Cerebellar nuclear complex (tissue), 1 donor: ENCODE results near the gene INAFM2.

Source experiments
- DNase-seq, 2 experiments: peaks; one replicate each; lab custom pipeline; 2025; lab: John Stamatoyannopoulos, UW

Gene INAFM2

DNA sequence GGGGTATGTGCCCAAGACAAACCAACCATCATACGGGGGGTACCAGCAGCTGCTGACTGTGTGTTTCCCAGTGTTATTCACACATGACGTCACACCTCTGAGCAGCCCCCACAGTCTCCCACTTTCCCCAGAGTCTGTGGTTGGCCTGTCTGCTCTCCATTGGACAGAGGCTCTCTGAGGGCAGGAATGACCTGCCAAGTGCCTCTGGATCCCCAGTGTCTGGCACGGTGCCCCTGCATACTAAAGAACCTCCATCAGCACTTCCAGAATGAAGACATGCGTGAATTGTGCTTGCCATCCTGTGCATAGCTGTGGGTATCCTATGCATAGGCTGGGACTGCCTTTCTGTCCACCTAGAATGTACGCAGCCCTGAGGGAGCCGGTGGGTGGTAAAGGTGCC is 20.7 kb downstream of the INAFM2 start:
- DNase-seq: no peak

DNA sequence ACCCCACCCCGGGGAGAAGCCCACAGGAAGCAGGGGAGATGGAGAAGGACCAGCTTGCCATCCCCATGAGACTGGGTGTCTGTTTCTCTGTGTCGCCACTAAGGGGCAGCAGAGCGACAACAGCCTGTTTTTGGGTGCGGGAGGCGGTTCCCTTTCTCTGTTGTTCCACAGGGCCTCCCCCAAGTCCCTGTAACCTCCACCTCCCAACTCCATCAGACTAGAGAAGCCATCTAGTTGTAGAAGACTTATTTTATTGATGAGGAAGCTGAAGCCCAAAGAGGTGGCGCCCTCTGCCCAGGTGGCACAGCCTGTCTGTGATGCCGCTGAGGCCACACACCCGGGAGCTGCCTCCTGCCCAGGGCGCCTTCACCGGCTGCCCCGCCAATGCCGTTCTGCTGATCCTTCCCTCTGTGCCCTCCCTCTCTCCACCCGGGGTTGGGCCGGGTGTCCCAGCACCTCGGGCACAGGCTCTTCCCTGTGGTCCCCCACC is 21.2 kb downstream of the INAFM2 start:
- DNase-seq: peak; percentile 47 to 72

DNA sequence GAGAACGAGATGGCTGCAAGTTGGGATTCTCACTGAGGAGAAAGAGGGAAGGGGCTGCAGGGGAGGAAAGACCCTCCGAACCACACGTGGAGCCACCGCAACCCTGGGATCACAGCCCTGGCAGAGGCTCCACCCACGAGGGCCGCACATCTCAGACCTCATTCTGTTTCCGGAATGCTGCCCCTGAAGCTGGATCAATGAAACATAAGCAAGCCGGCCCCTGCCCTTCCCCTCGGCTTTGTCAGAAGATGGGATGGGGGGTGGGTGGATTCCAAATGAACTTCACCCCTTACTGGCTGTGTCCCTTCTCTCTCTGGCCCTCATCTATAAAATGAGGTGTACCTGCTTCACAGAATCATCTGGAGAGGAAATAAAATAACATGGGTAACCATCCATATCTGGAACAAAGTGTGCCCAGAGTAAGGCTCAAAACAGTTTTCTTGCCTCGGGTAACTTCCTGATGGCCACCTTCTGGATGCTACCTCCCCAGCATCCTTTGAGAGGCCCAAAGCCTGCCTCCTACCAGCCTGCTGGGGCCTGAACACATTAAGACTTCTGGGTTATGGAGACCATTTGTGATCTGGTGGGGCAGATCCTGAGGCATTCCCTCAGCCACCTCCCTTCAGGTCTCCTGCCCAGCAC is 21.9 kb downstream of the INAFM2 start:
- no peak for DNase-seq

DNA sequence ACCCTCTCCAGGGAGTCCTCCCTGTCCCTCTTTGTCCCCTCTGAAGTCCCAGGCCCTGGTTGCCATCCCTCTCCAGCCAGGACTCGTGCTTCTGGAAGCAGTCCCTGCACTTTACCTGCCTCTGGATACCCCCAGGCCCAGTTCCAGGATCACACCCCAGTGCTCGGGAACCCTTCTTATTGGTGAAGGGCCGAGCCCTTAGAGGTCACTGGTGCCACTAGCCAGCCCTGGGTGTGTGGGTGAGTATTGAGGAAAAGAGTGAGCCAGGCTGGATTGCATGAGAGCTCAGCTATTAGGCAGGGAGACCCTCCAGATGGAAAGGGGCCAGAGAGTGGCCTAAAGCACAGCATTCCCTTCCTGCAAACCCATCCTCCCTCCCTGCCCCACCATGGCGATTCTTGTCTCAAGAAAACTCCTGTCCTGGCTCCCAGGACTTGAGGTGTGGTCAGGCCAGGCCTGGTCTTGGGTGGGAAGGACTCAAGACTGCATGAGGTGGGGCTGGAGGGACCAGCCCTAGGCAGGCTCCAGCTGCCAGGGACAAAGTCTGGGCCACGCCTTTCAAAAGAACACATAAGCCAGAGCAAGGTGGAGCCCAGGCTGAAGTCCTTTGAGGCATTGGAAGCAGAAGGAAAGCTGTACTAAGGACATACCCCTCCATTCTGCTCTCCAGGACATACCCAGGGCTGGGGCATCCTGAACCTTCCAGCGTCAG is 22.5 kb downstream of the INAFM2 start:
- no peak for DNase-seq

DNA sequence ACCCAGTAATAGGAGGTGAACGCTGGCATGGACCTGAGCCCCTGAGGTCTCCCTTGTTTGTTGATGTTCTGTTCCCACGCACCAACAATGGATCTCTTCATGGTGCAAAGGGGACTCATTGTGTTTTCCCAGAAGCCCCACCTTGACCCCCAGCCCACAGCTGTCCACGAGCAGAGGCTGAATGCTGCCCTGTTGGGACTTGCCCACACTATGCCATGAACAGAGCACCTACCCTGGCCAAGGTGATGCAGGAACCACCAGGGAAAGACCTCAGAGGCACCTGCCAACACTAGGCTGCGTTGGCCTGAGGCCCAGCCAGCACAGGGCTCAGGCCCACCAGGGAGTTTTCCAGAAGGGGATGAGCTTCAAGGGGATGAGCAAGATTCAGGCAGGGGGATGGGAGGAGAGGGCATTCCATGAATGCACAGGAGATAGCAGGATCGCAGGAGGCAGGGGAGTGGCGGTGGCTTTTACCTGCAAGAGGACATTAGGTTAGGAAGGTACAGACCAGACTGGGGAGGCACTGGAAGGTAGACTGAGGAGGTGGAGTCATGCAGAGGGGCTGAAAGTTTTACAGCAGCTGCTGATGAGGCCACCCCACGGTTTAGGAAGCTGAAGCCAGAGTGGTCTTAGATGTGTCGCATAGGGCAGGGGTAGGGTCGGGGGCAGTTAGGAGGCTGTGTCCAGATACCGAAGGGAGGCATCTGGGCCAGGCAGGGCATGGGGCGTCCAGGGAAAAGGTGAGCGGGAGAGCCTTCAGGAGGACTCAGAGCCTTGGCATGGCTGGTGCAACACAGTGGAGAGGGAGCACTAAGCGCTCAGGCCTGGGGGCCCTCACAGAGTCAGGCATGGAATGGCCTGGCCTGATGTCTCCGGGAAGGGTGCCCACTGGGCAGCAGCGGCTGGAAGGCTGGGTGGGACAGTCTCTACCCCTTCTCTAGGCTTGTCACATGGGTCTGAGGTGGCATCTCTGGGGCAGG is 23.4 kb downstream of the INAFM2 start:
- DNase-seq: no peak

DNA sequence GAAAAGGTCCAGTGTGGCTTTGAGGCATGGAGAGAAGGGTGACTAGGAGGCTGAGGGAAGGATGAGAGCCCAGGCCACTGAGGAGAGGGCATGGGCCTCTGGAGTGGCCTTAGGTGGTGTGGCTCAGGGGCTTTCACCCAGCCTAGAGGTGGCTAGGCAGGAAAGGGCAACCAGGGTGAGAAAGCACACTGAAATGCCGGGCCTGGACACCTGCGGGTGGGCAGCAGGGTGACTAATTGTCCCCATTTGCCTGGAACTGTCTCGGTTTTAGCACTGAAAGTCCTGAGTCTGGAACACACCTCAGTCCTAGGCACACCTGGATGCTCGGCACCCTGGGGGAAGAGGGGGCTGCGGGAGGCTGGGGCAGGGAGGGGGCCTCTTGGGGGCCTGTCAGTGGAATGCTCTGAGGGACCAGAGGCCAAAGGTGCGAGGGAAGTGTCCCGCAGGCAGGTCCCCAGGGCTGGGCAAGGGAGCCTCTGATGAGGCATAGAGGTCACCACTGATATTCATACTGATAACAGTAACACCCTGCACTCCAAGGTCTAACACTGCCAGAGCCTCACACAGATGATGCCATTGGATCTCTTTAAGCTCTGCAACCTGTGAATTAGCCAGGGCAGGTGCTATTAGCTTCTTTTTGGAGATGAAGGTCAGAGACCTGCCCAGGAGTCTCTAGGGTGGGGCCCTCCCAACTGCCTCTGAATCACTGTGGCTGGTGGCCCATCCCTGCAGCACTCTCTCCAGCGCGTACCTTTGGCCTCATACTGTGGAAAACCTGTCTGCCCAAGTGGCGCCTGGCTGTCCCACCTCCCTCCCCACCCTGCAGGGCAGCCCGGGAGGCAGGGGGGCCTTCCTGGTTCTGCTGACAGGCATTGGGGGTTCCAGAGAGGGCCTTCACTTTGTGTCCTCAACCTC is 24.3 kb downstream of the INAFM2 start:
- no peak for DNase-seq

DNA sequence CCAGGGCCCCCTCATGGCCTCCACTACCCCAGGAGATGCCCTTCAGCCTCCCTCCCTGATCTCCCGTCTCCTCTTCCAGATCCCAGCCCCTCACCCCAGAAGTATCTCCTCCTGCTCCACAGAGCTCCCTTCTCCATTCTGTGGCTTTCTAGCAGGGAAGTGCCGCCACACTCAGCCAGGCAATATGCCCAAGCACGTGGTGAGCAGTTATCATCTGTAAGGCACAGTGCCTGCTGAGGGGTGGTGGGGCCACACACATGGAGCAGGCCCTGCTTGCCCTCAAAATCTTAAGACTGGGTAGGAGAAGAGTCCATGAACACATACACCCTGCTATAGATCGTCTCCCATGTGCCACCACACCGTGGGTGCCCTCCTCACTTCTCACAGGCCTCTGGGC is 25.0 kb downstream of the INAFM2 start:
- DNase-seq: no peak

DNA sequence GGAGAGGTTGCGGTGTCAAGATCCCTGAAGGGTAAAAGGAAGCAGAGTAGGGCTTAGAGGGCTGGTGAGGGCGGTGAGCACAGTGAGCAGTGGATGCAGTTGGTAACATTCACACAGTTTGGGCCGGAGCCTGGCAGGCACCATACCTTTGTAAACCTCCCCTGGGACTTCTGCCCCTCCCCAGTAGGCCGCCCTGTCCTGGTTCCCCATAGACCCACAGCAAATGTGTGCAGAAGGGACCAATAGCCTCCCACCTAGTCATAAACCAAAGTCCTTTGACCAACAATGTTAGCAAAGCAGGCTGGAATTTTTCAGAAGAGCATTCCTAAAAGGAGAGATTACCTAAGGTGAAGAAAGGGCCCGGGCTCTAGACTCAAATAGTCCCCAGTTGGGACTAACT is 25.7 kb downstream of the INAFM2 start:
- DNase-seq: no peak

DNA sequence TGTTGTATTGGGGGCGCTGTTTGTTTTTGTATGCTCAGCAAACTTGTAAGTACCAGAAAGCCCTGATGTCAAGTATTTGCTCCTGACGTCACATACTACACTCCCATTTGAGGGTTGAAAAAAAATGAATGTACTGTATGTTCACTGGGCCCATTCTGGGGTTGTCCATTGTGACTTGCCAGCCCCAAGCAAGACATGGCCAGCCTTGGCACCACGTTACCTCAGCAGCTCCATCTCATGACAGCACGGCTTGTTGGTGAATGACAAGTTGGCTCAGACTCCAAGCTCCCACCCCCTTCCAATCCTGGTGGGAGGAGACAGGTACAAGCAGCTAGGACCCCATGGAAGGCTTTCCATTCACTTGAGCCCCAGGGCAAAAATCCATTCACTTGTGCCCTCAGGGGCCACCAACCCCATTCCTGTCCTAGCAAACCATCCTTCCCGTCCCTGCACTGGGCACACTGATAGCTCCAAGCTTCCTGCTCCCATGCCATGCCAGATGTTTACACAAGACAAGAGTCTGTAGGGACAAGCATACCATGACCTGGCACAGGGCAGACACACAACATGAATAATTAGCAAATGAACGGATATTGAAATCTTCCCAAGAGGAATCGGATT is 28.9 kb downstream of the INAFM2 start:
- no peak for DNase-seq

DNA sequence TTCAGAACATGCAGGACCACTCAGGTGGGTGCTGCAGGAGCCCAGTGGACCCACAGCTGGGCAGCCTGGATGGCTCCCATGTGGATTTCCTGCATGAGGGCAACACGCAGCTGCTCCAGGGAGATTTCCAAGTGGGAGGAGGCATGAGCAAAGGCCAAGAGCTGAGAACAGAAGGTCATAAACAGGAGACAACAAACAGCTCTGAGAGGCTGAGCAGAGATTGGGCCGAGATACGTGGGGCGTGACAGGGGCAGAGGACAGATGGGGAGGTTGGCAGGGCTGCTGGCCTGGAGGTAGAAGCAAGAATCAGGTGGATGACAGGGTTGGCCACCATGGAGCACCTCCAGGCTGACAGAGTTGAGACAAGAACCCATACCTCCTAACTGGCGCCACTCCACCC is 30.2 kb downstream of the INAFM2 start:
- peak; percentile 31 to 47 for DNase-seq

DNA sequence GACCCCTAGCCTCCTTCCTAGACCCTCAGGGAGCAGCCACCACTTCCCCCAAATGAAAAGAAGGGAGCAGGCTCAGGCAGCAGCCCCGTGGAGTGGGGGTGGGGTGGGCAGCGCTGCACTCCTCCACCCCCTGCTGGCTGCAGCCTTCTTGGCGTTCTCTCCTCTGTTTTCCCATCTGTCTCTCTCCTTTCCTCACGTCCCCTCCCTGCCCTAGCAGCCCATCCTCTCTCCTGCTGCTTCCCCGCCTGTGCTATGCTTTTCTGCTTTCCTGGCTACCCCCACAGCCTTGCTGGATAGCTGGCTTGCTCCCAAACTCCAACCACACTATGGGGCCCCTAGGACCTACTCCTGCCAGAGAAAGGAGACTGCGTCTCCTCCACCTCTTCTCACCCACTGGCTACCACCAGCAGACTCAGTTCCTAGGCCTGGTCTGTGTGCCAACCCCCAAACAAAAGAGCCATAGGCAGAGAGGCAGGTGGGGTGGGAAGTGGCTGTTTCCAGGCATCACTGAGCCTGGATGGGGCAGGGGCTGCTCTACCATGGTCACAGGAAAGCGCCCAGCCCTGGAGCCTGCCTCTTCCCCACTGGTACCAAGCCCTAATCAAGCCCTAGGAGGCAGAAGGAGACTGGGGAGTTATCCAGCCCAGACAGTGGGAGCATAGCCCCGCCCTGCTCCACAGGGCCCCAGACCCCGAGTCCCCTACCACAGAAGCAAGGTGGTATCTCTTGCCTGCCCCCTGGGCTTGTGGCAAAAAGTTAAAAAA is 31.1 kb downstream of the INAFM2 start:
- DNase-seq: peak; percentile 66 to 85

DNA sequence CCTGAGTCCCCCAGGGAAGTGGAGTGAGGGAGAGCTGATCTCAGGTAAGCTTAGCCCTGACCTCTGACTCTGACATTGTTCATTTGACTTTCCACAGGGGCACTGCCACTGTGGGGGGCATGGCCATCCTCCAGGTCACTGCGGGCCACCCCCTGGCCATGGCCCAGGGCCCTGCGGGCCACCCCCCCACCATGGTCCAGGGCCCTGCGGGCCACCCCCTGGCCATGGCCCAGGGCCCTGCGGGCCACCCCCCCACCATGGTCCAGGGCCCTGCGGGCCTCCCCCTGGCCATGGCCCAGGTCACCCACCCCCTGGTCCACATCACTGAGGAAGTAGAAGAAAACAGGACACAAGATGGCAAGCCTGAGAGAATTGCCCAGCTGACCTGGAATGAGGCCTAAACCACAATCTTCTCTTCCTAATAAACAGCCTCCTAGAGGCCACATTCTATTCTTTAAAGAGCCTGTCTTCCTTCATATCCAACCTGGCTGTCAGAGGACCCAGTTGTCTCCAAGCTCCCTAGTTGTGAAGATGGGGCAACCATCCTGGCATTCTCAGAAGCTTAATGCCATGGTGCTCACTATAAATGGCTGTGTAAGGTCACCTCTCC is 32.6 kb downstream of the INAFM2 start:
- no peak for DNase-seq

DNA sequence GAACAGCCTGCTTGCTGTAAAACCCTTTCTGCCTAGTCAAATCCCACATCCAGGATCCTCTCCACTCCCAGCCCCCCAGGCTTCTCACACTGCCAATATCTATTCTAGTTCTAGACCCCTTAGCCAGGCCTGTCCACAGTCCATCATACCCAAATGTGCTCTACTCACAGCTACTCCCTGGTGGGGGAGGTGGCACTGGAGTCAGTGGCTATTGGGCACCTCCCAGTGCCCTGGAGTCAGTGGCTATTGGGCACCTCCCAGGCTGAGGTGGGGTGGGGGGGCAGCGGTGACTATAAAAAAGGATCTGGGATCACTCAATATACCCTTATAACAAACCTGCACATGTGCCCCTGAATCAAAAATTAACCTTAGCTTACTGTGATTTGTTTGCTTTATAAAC is 33.8 kb downstream of the INAFM2 start:
- DNase-seq: no peak

DNA sequence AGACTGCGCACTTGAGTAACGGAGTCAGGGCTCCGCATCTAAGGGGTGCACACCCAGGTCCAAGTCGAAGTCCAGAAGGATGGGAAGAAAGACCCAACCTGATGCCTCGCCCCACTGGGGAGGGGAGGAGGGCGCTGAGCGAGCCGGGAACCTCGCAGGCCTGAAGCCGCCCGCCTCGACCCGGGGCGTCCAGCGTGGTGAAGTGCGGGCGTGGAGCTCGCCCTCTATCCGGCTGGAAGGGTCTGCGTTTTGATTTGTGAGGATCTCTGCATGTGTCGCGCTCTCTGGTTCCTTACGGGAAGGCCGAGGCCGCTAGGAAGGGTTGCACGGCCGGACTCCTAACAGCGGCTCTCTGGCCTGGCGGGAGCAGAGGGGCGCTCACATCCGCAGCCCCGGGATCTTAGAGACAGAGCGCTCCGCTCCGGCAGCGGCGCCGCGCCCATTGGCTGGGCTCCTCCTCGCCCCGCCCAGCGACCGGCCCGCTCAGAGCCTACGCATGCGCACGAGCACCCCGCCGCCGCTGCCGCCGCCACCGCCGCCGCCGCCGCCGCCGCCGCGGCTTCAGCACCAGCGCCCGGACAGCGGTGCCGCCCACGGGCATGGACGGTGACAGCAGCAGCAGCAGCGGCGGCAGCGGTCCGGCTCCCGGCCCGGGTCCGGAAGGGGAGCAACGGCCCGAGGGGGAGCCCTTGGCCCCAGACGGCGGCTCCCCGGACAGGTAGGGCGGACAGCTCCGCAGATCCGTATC is 34.4 kb downstream of the INAFM2 start, which contains the start of gene DISP2:
Gene DISP2 (plus strand): TSS at position 497 of the 748 bp plus-strand sequence. CDS start 103 bp downstream, at position 600.
- DNase-seq: peak in 1 of 2 experiments; percentile 17

DNA sequence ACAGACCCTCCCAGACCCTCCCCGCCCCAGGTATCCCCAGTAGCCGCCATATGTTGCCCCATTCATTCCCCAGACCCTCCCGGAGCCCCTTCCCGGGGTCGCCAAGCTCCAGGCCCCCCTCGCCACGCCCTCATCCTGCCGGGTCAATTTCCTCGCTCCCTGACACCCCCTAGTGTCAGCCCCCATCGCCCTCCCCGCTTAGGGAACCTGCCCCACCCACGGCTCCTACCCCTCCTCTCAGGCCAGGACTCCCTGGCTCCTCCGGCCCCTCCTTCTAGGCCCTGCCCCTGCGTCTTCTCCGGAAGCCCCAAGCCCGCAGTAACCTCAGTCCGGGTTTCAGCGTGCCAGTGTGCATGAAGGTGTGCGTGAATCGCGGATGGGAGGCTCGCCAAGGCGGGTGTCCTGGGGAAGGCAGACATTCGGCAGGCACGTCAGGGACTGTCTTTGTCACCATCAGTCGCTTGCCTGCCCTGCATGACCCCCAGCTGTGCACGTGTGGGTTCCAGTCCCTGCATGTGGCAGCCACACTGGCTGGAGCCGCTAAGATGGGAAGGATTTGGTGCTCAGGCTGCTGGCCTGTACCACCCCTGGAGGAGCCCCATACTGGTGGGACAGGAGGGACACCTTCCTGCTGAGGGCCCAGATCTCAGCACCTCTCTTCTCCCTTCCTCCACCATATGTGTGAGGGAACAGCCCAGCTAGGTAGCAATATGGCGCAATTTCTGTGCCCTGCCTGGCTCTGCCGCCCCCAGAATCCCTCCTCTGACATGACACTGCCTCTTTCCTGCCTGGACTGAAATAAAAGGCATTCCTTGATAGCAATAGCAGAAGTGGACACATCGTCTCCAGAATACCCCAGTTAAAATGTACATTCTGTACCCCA is 35.2 kb downstream of the INAFM2 start:
- DNase-seq: peak in 1 of 2 experiments; percentile 35

DNA sequence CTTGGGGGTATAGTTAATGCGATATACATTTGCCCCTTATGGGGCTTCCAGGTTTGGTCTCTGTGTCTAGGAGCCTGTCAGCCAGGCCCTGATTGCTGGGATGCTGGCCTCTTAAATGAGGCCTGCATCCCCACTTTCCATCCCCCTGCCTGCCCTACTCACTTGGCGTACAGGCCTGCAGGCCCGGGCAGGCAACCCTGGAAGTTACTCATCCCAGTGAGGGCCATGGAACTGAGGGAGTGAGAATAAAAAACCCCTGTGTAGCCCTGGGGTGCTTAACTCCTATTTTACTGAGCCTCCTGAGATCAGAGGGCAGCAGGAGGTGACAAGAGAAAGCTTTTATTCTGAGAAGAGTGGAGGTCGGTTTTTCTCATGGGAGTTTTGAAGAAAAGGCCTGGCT is 36.5 kb downstream of the INAFM2 start:
- no peak for DNase-seq

DNA sequence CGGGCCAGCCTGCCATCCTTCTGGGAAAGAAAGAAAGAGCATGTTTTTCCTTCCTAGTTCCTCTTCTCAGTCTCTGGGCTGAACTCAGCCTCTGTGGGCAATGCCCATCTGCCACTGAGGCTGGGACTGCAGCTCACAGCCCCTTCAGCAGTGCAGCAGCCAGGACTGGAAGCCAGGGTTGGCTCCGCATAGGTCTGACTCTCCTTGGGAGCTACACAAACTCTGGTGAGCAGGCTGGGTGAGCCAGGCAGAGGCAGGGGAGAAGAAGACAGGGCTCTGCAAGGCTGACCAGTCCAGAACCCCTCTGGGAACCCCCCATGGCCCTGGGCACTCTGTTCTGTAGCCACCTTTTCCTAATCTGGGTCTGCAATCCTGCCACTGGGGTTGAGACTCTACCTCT is 38.1 kb downstream of the INAFM2 start:
- DNase-seq: no peak

DNA sequence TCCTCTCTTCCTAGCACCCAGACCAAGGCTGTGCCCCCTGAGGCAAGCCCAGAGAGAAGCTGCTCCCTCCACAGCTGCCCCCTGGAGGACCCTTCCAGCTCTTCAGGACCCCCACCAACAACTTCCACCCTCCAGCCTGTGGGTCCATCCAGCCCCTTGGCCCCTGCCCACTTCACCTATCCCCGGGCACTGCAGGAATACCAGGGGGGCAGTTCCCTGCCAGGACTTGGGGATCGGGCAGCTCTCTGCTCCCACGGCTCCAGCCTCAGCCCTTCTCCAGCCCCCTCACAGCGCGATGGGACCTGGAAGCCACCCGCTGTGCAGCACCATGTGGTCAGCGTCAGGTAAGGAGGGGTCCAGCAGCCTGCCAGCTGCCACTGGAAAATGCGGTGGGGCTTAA is 40.1 kb downstream of the INAFM2 start:
- DNase-seq: no peak
